CD4-positive, alpha-beta T cell treated with Interleukin-6 for 4 hours (primary cell): ENCODE measurements around the gene ANKS1A.
"Not testable (repeated sequence)": the region's sequence is repeated elsewhere in the genome, so short reads cannot be mapped to it uniquely, and the experiment has no call there.

Experiments
- DNase-seq: peaks from one replicate; pipeline ENCODE4 v3.0.0-alpha.2; 2020; ENCODE audit warnings: mixed read lengths

The ANKS1A gene

DNA sequence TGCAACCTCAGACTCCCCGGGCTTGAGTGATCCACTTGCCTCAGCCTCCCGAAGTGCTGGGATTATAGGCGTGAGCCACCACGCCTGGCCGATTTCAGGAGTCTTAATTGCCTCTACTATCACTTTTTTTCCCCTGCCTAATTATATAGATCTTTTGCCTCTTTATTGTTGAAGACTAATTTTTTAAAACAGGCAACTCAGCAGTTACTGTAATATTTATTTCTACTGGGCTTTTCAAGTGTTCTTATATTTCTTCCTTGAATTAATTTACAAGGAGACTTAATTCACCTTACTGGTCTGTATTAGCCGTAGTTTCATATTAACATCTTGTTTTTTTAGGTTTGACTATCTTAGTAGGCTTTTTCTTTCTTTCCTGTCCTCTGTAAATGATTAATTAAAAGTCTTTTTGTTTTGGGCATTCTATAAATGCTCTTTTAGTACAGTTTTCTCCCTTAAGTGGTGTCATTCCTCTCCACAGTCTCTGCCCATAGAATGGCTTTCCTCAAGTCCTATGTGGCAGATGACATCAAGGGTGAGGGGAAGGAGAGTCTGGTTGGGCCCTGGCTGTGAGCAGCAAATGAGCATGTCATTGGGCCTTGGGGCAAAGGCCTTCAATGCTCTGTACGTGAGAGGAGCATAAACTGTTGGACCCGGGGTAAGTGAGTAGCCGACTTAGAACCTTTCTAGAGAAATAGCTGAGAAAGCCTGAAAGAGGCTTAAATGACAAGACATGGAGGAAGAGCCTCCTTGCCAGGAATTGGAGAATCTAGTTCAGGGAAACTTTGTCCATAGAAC, 36.0 kb downstream of the ANKS1A start:
- DNase-seq = no peak

DNA sequence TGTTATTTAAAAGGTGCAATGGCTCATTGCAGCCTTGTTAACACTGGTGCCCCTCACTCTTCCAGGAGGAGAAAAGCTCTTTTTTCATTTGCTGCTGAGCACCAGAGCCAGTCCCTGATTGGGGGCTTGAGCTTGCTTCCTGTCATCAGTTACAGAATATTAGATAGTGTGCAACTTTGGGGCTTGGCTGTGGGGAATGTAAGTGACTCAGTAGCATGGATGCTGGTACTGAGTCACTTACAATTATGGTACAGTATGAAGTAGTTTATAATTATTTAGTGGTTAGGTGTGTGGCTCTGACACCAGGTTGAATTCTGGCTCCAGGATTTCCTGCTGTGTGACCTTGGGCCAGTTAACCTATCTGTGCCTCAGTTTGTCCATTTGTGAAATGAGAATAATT, 37.6 kb downstream of the ANKS1A start:
- no peak for DNase-seq

DNA sequence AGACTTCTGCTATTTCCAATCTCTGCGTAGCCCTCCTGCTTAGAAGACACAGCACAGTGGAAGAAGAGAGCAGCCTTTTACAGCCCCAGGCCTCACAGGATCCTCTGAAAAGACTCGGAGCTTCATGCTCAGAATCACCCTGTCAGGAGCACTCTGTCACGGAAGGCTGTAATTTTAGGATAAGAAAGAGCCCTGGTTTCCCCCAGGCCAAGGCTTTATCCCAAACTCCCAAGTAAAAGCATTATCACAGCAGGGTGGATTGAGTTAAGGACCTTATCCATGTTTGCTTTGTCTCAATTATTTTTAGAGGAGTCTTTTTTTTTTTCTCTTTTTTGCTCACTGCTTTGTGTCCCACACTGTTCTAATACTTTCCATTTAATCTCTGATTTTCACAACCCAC, 39.2 kb downstream of the ANKS1A start:
- DNase-seq = no peak

DNA sequence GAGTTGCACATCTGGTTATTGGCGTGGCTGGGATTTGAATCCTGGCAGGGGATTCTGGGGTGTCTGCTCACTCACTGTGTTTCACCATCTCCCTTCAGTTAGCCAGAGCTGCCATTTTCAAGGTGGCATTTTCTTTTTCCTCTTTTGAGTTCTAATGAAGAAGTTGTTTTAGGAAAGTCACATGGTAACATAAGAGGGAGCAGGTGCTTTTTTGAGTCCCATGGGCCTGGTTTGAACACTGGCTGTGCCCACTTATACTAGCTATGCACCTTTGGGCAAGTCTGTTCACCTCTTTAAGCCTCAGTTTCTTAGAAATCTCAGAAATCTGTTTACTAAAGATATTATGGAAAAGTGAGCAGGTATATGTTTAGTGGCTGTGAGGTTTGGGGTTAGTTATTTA, 39.6 kb downstream of the ANKS1A start:
- DNase-seq = no peak

DNA sequence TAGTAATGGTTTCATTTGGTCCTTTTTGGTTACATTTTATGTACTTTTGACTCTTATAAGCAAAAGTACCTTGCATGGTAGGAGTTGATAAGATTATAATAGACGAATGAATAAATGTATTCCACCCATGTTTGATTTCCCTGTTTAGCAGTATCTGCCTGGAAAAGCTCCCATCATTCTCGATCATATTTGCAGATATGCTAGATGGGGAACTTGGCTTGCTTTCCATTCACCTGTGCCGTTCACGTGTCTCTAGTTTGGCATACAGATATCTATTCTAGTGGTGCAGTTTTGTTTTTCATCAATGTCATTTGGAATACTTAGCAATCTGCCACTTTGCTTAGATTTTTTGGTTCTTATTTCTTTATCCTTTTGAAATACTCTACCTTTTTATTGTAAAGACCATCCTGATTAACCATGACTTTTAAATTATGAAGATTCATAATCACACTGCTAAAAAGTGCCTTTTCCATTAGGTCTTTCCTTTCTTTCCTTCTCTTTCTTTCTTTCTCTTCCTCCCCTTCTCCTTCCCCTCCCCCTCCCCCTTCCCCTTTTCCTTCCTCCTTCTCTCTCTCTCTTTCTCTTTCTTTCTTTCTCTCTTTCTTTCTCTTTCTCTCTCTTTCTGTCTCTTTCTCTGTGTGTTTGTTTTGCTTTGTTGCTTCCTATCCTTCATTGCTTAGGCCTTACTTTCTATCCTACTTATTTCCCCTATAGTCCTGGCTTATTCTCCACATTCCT, 40.4 kb downstream of the ANKS1A start:
- DNase-seq = no peak

DNA sequence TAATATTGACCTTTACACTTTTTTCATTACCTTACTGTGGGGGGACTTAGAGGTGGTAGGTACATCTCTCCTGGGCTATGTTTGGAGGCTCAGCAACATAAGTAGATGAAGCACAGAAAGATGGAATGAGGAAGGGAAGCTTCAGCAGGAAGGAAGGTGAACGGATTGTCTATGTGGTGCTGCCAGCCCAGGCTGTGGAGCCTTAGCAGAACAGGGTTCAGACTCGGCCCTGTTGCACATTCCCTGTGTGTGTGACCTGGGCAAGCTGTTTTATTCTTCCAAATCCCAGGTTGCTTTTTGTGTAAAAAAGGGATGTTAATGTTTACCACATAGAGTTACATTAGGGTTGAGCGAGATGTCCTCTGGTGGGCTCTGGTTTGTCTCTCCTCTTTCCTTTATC, 41.2 kb downstream of the ANKS1A start:
- DNase-seq = no peak

DNA sequence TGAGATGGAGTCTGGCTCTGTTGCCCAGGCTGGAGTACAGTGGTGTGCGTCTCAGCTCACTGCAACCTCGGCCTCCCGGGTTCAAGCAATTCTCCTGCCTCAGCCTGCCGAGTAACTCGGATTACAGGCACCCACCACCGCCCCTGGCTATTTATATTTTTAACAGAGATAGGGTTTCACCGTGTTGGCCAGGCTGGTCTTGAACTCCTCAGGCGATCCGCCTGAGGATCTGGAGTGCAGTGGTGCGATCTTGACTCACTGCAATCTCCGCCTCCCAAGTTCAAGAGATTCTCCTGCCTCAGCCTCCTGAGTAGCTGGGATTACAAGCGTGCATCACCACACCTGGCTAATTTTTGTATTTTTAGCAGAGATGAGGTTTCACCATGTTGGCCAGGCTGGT, 43.1 kb downstream of the ANKS1A start:
- not testable (repeated sequence) for DNase-seq

DNA sequence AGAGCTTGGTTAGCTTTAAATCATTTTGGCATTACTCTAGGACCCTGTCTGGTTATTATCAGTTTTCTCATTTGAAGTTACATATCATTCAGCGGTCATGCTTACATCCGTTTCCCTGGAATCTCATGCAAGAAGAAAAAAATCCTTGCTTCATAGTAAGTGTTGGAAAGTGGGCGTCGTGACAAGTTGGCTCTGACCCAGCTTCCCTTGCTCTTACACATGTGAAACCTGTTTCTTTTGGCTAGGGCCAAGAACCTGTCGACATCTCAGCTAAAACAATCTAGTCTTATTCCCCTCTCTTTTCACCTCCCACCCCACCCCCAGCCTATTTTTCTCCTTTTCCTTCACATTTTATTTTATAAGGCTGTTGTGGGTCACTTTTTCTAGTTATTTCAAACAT, 45.5 kb downstream of the ANKS1A start:
- no peak for DNase-seq

DNA sequence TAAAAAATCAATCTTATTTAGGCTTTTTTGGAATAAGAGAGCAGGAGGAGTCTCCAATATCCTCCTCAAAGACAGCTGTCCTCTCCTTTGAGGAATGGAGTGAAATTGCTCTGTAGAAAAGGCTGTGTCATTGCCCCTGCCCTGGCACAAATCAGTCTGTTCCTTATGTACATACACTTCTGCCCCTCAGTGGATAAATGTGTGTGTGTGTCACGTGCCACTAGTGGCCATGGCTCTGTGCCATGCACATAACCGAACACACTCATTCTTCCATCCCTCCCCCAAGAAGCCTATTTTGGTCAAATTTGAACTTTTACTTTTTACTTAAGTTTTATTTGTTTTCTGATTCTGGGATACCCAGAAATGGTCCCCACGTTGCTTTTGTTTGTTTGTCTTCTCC, 49.2 kb downstream of the ANKS1A start:
- no peak for DNase-seq

DNA sequence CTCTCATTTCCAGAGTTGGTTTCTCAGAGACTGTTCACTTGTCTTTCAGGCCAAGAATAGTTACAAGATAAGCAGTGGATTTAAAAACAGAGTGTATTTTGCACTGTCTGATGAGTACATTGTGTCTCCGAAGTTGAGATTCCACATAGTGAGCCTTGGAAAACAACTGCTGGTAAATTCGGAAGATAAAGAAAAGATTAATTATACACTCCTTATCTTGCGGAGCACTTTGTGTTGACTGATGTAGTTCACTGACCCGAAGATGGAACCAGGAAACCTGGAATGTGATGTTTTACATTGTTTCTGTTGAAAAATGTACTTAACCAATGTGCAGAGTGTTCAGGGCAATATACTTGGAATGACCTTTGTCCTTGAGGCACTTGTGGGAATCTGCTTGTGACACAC, 51.0 kb downstream of the ANKS1A start:
- DNase-seq = no peak

DNA sequence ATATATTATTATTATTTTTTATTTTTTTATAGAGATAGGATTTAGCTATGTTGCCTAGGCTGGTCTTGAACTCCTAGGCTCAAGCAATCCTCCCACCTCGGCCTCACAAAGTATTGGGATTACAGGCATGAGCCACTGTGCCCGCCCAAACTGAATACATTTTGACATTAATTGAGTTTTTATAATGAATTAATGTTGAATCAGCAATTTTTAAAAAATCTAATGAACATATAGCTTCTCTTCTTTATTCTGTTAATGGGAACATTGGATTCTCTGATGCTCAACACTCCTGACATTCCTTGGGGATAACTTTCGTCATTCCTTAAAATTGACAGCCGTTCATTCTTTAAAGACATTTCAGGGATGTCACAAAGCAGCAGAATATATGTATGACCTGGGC, 52.4 kb downstream of the ANKS1A start:
- DNase-seq = no peak

DNA sequence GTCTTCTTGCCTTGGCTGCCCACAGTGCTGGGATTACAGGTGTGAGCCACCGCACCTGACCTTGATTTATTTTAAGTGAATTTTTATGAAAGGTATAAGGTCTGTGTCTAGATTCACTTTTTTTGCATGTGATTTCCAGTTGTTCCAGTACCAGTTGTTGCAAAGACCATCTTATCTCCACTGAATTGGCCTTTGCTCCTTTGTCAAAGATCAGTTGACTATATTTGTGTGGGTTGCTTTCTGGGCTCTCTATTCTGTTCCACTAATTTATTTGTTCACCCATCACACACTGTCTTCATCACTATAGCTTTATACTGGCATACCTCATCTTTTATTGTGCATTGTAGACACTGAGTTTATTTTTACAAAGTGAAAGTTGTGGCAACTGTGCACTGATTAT, 56.3 kb downstream of the ANKS1A start:
- DNase-seq = no peak

DNA sequence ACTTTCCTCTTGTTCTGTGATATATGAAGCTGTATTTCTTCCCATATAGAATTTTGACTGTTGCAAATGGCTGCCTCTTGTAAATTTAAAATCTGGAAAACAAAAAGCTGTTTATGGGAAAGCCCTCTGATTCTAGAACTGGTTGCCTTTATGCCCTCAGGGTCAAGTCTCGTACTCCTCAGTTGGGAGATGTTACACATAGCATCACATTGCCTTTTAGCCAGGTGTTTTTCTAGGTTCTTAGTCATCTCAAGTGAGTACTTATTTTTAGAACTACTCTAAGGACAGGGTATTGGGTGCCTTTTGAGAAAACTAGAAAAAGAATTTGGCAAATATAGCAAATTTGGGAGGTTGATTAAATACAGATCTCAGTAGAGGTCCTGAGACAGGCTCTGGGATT, 58.5 kb downstream of the ANKS1A start:
- DNase-seq = no peak

DNA sequence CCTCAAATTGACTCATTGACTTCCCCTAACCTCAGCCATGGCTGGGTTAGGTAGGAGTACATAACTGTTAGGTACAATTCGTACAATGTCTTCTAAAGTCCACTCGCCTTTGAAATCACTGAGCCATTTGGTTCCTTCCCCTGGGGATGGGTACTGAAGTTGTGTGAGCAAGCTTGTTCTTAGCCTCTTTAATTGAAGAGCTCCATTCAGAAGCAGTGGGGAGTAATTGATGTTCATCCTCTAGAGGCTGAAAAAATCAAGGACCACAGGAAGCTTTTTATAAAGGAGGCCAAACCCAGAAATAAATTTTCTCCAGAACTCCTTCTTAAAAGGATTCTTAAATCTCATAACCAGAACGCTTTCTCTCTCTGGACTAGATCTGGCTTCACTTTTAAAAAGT, 60.6 kb downstream of the ANKS1A start:
- DNase-seq = no peak

DNA sequence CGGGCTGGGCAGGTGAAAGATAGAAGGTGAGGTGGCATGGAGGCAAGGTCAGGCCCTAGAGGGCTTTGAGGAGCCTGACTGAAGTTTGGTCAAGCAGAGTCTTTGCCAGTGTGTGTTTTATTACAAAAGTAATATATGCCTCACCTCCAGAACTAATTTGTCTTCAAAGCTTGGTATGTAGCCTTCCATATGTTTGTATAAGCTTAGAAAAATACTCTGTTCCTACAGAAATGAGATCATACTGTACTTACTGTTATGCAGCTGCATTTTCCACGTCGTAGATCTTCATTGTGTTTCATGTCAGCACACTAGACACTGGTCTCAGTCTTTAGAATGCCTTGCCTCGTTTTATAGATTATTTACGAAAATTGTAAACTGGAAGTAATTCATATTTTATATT, 61.8 kb downstream of the ANKS1A start:
- no peak for DNase-seq

DNA sequence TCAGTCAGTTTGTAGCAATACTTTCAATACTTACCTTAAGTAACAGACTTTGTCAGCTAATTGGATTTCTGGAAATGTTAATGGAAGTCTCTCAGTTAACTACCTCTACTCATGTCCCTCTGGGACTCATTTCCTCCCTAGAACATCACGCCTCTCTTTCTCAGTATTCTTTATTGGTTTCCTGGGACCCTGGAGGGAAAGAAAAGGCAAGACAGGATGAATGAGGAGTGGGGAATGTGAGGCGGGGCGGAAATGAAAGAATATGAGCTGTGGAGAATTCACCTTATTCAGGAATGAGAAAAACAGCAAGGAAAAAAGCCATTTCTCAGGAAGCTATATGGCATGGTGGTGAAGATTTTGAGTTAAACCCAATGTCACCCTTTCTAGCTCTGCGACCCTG, 62.7 kb downstream of the ANKS1A start:
- DNase-seq = no peak

DNA sequence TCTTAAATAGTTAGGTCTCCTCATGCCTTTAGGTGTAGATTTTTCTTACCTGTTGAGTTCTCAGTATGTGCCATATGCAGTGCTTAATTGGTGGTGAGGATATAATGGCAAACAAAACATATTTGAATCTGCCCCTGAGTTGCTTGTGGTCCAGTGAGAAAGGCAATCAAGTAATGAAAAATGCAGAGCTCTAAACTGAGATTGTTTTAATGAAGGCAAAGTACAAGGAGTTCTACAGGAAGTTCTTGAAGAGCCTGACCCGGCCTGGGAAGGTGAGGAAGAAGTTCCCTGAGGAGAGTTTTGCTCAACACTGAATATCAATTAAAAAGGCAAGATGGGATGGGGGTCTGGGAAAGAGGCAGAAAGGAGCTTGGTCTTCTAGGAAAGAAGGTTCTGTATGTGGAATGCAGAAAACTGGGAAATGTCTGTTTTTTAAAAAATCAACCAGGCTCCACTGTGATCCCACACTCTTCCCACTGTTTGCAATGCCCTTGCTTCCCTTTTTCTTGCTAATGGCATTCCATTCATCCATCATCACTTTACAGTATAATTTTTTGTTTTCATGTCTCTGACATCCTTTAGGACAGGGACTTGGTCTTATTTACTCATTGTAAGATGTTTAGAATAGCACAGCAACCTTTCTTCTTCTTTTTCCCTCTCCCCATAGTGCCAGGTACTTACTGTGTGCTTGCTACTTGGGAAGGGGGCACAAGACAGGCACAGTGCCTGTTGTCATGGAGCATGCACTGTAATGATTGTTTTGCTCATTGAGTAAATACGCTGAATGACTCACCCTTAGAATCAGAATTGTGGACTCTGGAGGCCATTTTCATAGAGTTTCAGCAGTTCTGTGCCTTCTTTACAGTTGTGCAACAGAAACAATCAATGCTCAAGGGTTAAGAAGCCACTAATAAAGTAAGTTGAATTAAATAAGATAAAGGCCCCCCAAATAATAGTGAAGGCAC, 64.3 kb downstream of the ANKS1A start:
- no peak for DNase-seq

DNA sequence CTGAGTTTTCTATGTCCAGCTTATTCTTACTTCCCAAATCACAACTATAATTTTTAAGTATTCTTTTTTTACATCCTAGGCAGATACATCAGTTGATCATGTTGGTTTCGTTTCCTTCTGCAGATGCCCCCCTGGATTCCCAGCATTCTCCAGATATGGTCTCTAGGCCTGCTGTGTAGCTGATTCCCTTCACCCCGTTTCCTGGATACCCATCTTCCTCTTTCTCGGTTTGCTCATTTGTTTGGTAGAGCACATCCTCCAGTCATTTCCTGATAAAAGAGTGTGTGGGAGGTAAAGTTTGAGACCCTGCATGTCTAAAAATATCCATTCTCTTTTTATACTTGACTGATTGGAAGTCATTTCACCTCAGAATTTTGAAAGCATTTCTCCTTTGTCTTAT, 66.4 kb downstream of the ANKS1A start:
- DNase-seq = no peak

DNA sequence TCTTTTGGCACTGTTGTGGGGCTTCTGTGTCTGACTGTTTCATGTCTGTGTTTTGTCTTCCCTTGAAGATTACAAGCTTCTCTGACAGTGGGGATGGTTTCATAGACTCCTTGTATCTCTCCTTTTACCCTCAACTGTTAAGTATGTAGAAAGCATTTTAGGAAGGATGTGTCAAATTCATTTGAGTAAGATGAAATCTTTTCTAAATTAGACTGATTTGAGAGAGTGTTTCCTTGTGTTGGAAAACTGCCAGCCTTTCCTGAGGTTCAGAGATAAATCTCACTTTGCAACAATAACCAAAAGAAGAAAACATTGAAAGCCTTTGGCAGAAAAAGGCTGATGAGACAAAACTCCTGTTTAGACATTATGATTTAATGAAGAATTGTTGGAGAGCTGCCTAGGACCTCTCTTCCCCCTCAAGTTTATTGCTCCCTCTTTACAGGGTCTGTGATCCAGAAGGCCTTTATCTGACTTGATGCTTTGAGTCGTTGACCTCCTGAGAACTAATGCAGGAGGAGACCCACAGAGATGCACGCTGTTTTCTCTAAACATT, 68.3 kb downstream of the ANKS1A start:
- DNase-seq = no peak

DNA sequence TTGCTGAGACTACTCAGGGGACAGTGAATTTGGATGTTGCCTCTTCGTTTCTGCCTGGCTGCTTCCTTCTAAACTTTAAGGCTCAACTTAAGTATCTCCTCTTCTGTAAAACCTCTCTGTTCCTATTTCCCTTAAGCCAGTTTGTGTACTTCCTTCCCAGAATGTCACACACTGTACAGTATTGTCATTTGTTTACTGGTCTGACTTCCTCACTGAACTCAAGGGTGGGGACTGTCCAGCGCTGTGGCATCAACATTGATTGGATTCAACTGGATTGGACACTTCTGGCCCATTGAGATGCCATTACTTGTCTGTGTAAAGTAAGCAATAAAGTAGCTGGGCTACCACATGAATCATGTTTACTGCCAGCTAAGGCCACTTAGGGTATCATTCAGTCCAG, 69.7 kb downstream of the ANKS1A start:
- no peak for DNase-seq

DNA sequence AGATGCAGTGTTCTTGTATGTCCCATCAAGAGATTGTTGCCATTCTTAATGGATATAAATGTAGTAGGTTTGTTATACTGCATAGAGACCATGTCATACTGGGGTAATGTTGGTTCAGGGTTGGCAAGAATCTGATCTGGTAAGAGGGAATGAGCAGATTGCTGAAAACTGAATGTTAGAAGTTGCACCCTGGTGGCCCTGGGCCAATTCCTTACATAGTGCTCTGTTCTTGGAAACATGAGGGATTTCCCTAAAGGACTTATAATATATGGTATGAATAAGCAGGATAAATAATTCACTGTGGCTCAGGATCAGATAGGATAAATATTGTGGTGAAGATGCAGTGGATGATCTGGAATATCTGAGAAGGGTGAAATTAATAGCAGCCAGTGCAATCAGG, 70.2 kb downstream of the ANKS1A start:
- DNase-seq = no peak

DNA sequence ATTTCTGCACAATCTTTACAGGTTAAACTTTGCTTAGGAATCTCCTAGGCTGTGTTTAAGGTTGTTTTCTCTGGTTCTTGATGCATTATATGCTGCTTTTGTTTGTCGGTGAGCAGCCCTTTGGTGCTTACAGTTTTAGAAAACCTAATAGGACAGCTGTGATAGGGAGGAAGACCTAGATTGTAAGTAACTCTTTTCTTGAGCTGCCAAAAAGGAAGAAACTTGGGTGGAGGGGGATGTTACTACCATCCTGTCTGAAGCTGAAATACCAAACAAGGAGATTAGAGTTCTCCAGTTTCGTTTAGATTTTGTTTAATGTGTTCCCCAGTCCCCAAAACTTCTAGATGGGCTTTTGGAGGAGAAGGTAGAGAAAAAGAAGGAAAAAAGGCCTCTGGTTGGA, 72.0 kb downstream of the ANKS1A start:
- no peak for DNase-seq

DNA sequence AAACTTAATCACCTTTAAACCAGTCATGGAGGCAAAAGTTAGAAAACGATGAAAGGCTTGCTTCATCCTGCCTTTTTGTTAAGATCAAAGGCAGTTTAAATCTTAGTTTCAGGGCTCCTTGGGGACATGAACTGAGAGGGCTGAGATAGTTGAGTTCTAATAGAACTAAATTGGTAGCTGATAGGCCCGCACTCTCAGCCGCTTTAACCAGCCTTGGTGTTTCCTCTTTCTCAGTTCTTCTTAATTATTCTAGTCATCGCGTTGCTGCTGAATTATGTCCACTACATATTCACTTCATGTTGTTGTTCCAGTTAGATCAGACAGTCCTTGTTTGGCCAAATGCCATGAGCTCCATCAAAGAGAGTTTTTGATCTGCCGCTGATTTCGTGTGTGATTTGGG, 72.5 kb downstream of the ANKS1A start:
- no peak for DNase-seq
